Measurements from ENCODE around the gene OR6P1.

The OR6P1 gene

GRCh38 chr1:158570480-158570879 lies at the start of gene OR6P1:
TSS of gene OR6P1 (minus strand) at chr1:158570580. CDS start at chr1:158563604, 6,976 bp downstream.
- no peak for DNase-seq (ENCODE audit: low read depth)
- H3K4me3 ChIP-seq (ENCODE audit: low read depth, low read length) = no peak within 1 kb of the TSS
- TF ChIP-seq POLR2A (IDR thresholded peaks at IDR 0.05; ENCODE audit: extremely low read depth, insufficient read length) = no peak
- no peak for TF ChIP-seq MYC (IDR thresholded peaks at IDR 0.05; ENCODE audit: low read depth, low read length)
- TF ChIP-seq MAX (IDR thresholded peaks at IDR 0.05; ENCODE audit: low read depth, low read length) = no peak
- no peak for TF ChIP-seq CTCF (IDR thresholded peaks at IDR 0.05; ENCODE audit: low read depth, low read length)

GRCh38 chr1:158613764-158614163 lies 43.4 kb upstream of the OR6P1 start:
- H3K4me3 ChIP-seq (ENCODE audit: low read depth, low read length) = no peak overlapping the region
- no peak for DNase-seq (ENCODE audit: low read depth)
- no peak for TF ChIP-seq MYC (IDR thresholded peaks at IDR 0.05; ENCODE audit: low read depth, low read length)
- no peak for TF ChIP-seq MAX (IDR thresholded peaks at IDR 0.05; ENCODE audit: low read depth, low read length)
- no peak for TF ChIP-seq CTCF (IDR thresholded peaks at IDR 0.05; ENCODE audit: low read depth, low read length)

- TF ChIP-seq CTCF (IDR thresholded peaks at IDR 0.05; ENCODE audit: low read depth, low read length) (no peak), MAX (IDR thresholded peaks at IDR 0.05; ENCODE audit: low read depth, low read length) (no peak), MYC (IDR thresholded peaks at IDR 0.05; ENCODE audit: low read depth, low read length) (no peak), POLR2A (IDR thresholded peaks at IDR 0.05; ENCODE audit: extremely low read depth, insufficient read length) (no peak)
- H3K4me3 ChIP-seq (ENCODE audit: low read depth, low read length) = no peak overlapping the region
- DNase-seq (ENCODE audit: low read depth) = no peak
Measured at GRCh38 chr1:158611916-158612315, 41.5 kb upstream of the OR6P1 start.

GRCh38 chr1:158607296-158607695 lies 36.9 kb upstream of the OR6P1 start:
- DNase-seq (ENCODE audit: low read depth) = no peak
- no peak for TF ChIP-seq POLR2A (IDR thresholded peaks at IDR 0.05; ENCODE audit: extremely low read depth, insufficient read length)
- no peak overlapping the region for H3K4me3 ChIP-seq (ENCODE audit: low read depth, low read length)

- H3K4me3 ChIP-seq (ENCODE audit: low read depth, low read length) = no peak within 1 kb of the TSS
- DNase-seq (ENCODE audit: low read depth) = no peak
Measured at GRCh38 chr1:158604968-158605367, 34.6 kb upstream of the OR6P1 start, which contains the start of gene OR10Z1. TSS of gene OR10Z1 (plus strand) at chr1:158605268. CDS start at chr1:158606439, 1,171 bp downstream.

GRCh38 chr1:158600735-158601134 lies 30.4 kb upstream of the OR6P1 start:
- TF ChIP-seq CTCF (IDR thresholded peaks at IDR 0.05; ENCODE audit: low read depth, low read length) (no peak), MAX (IDR thresholded peaks at IDR 0.05; ENCODE audit: low read depth, low read length) (no peak)
- H3K4me3 ChIP-seq (ENCODE audit: low read depth, low read length) = no peak overlapping the region
- DNase-seq (ENCODE audit: low read depth) = no peak

More at GRCh38 chr1:158604968-158605367, 34.6 kb upstream of the OR6P1 start, which contains the start of gene OR10Z1:
- TF ChIP-seq MYC (IDR thresholded peaks at IDR 0.05; ENCODE audit: low read depth, low read length) (no peak), POLR2A (IDR thresholded peaks at IDR 0.05; ENCODE audit: extremely low read depth, insufficient read length) (no peak), CTCF (IDR thresholded peaks at IDR 0.05; ENCODE audit: low read depth, low read length) (no peak), MAX (IDR thresholded peaks at IDR 0.05; ENCODE audit: low read depth, low read length) (no peak)

Measured in NB4 (cell line).